Prostate gland (tissue), 2 donors: ENCODE measurements around the gene MRPS18A.

Experiments used
- CTCF ChIP-seq, 4 experiments: fragments of 200-600 bp in 2 of 4; fragments of 450-650 bp in 2 of 4; sonication (generic) in 2 of 4; IDR thresholded peaks; 1 replicate in 3 of 4; 2 replicates in 1 of 4; pipeline ENCODE4 v1.5.1; 2016 to 2019; ENCODE audit warnings: antibody characterized with exemption in 4 of 4, mild to moderate bottlenecking in 2 of 4, moderate library complexity in 2 of 4
- POLR2AphosphoS5 ChIP-seq: sonication (generic); formaldehyde crosslinking; IDR thresholded peaks from one replicate; pipeline ENCODE4 v1.6.1; 2017; ENCODE audit warnings: antibody characterized with exemption

DNA sequence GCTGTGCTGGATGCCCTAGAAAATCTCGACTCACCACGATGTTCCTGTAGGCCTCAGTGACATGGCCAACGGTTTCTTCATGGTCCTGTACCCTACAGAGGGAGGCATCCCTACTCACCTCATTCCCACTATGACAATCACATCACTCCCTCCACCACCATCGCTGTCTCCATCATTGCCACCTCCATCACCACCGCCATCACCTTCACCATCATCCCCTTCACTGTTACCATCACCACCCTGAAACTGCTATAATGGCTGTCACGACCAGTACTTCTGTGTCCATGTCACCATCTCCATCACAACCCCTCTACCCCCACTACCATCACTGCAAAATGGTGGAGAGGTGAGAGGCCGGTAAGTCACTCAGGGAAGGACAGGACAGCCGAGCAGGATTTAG lies 29.8 kb upstream of the MRPS18A start:
- TF ChIP-seq CTCF (IDR thresholded peaks at IDR 0.05) (no peak), POLR2AphosphoS5 (no peak)
